CD14-positive monocyte (primary cell): ENCODE results near the gene PUM1. TPM values are rescaled to one million over a fixed set of nuclear protein-coding genes. Genes with fewer than 3 reads are reported as not detected.

Experiments used
- DNase-seq, 3 donors: peaks; one replicate each; pipeline ENCODE4 v3.0.0-alpha.2; 2011 to 2022
- H2AFZ ChIP-seq: 2 replicates; pipeline ENCODE4 v1.6.0; 2012; ENCODE audit warnings: mild to moderate bottlenecking, low read depth, low read length, inconsistent platforms; ENCODE audit not compliant: insufficient read depth, poor library complexity, severe bottlenecking
- H3K27ac ChIP-seq, 2 donors: 1 replicate in 1 of 2; 2 replicates in 1 of 2; pipeline ENCODE4 v1.5.1; 2012 to 2013; ENCODE audit warnings: low read length in 2 of 2, control low read depth in 1 of 2, inconsistent platforms in 1 of 2, low read depth in 1 of 2, mild to moderate bottlenecking in 1 of 2
- H3K27me3 ChIP-seq, 2 donors: one replicate each; pipeline versions ENCODE4 v1.6.0 to v1.6.1; 2011 to 2013; ENCODE audit warnings: low read length in 2 of 2; ENCODE audit not compliant: control insufficient read depth in 2 of 2, insufficient read depth in 2 of 2
- H3K36me3 ChIP-seq, 2 donors: replicated peaks in 1 of 2; 1 replicate in 1 of 2; 2 replicates in 1 of 2; pipeline versions ENCODE4 v1.5.1 to v1.6.1; 2012 to 2013; ENCODE audit warnings: low read length in 2 of 2, control low read depth in 1 of 2, inconsistent platforms in 1 of 2, mild to moderate bottlenecking in 1 of 2; ENCODE audit not compliant: insufficient read depth in 2 of 2, control insufficient read depth in 1 of 2
- H3K4me1 ChIP-seq, 2 donors: 1 replicate in 1 of 2; 2 replicates in 1 of 2; pipeline versions ENCODE4 v1.5.1 to v1.6.1; 2012 to 2013; ENCODE audit warnings: low read length in 2 of 2, control low read depth in 1 of 2, inconsistent platforms in 1 of 2, mild to moderate bottlenecking in 1 of 2, moderate library complexity in 1 of 2; ENCODE audit not compliant: insufficient read depth in 2 of 2, control insufficient read depth in 1 of 2
- H3K4me2 ChIP-seq: replicated peaks from 2 replicates; pipeline ENCODE3; 2012; ENCODE audit warnings: low read length, moderate library complexity, mild to moderate bottlenecking; ENCODE audit not compliant: poor library complexity, severe bottlenecking; ENCODE audit errors: extremely low read depth
- H3K4me3 ChIP-seq, 3 experiments: fragments of 200-600 bp in 1 of 3; sonication (generic) in 1 of 3; replicated peaks in 1 of 3; 1 replicate in 2 of 3; 2 replicates in 1 of 3; pipeline ENCODE4 v1.5.1; 2011 to 2013; ENCODE audit warnings: low read length in 3 of 3, mild to moderate bottlenecking in 3 of 3, control low read depth in 2 of 3, low read depth in 2 of 3, inconsistent platforms in 1 of 3, moderate library complexity in 1 of 3
- H3K79me2 ChIP-seq: 2 replicates; pipeline ENCODE4 v1.6.0; 2012; ENCODE audit warnings: mild to moderate bottlenecking, control low read depth, inconsistent platforms, low read length, moderate library complexity; ENCODE audit not compliant: insufficient read depth
- H3K9ac ChIP-seq: 2 replicates; pipeline ENCODE4 v1.6.0; 2017; ENCODE audit warnings: low read length, mild to moderate bottlenecking; ENCODE audit not compliant: insufficient read depth, poor library complexity, severe bottlenecking
- H3K9me3 ChIP-seq, 2 donors: replicated peaks in 1 of 2; 1 replicate in 1 of 2; 2 replicates in 1 of 2; pipeline versions ENCODE4 v1.5.1 to v1.6.1; 2012 to 2013; ENCODE audit warnings: low read length in 2 of 2, control low read depth in 1 of 2; ENCODE audit not compliant: control insufficient read depth in 1 of 2, insufficient read depth in 1 of 2
- H4K20me1 ChIP-seq: 2 replicates; pipeline ENCODE4 v1.6.0; 2012; ENCODE audit warnings: mild to moderate bottlenecking, low read length, control low read depth, moderate library complexity; ENCODE audit not compliant: insufficient read depth
- H3K27ac Mint-ChIP-seq, 7 donors: one replicate each; pipeline ENCODE4 v1.8.0; 2020; ENCODE audit warnings: mild to moderate bottlenecking in 7 of 7, mixed read lengths in 7 of 7, moderate library complexity in 6 of 7, inconsistent platforms in 2 of 7
- H3K27me3 Mint-ChIP-seq, 3 donors: one replicate each; pipeline ENCODE4 v1.8.0; 2021 to 2022; ENCODE audit warnings: low read depth in 3 of 3, mild to moderate bottlenecking in 3 of 3, mixed read lengths in 3 of 3, moderate library complexity in 3 of 3, inconsistent platforms in 1 of 3
- H3K36me3 Mint-ChIP-seq, 2 donors: one replicate each; pipeline ENCODE4 v1.8.0; 2020; ENCODE audit warnings: mixed read lengths in 2 of 2, inconsistent platforms in 1 of 2, mild to moderate bottlenecking in 1 of 2
- H3K4me1 Mint-ChIP-seq: one replicate; pipeline ENCODE4 v1.8.0; 2020; ENCODE audit warnings: mild to moderate bottlenecking, mixed read lengths
- H3K4me3 Mint-ChIP-seq, 2 donors: one replicate each; pipeline ENCODE4 v1.8.0; 2020; ENCODE audit warnings: mild to moderate bottlenecking in 2 of 2, mixed read lengths in 2 of 2, moderate library complexity in 1 of 2
- H3K9me3 Mint-ChIP-seq, 7 donors: one replicate each; pipeline ENCODE4 v1.8.0; 2020 to 2022; ENCODE audit warnings: mixed read lengths in 7 of 7, mild to moderate bottlenecking in 6 of 7, moderate library complexity in 6 of 7, inconsistent platforms in 2 of 7
- whole genome bisulfite sequencing: methylation state at CpG from one replicate; pipeline ENCODE4 v1.1.5; 2013; ENCODE audit warnings: missing lambda C conversion rate; ENCODE audit not compliant: insufficient coverage; 5-methylcytosine and 5-hydroxymethylcytosine counted together
- intact Hi-C, 2 donors: fragments of 100-400 bp; cut with micrococcal nuclease; formaldehyde crosslinking; loops; one replicate each; pipeline versions ENCODE4 v1.15.0 to v1.15.1; 2023
- polyA plus RNA-seq, 3 donors: library from polyadenylated mRNA; depleted of rRNA in 1 of 3; unstranded in 2 of 3; stranded (reverse) in 1 of 3; fragments of 300-500 nt in 2 of 3; fragments of >200 nt in 1 of 3; fragmentation: Illumina TruSeq in 2 of 3; gene quantifications; 1 replicate in 2 of 3; 2 replicates in 1 of 3; pipeline ENCODE4 v1.2.3, GENCODE V29; 2012 to 2021
- TF ChIP-seq, protein P1 (sequence below): fragments of 200-600 bp; IDR thresholded peaks from one replicate; pipeline ENCODE4 v1.8.0; 2022; ENCODE audit warnings: antibody characterized with exemption, mild to moderate bottlenecking

PUM1 gene
- polyA plus RNA-seq, 3 donors = 55.0 to 86.1 (median 62.4) TPM

DNA sequence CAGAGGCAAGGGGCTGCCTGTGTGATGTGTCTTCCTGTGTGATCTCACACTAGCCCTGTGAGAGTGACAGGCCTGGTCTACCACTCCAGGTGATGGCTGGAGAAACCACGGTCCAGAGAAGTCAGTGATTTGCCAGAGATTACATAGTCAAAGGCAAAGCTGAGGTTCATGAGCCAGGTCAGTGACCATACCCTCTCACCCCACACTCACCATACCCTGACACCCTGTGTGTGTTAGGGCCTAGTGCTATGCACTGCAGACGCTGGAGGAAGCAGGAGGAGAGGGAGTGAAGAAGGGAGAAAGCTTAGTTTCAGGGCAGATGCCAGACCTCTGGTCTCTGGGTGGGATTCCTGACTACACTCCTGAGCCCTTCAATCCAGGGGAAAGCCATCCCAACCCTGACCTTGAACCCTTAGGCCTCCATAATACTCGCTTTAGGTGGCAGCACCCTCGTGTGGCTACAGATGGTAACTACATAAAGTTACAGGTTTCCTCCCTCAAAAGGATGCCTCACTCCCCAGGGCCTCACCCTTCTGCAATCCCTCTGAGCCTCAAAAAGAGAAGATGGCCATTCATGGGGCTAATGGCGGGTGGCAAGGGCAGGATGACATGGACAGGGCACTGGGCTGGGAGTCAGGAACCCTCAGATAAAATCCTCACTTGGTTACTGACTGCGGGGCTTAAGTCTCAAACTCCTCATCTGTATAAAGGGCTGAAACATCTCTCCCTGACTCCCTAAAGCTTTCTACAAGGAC lies 136.2 kb downstream of the PUM1 start:
- H3K4me2 ChIP-seq = no peak overlapping the region
- H4K20me1 ChIP-seq = peaks cover 21% of the 10 kb centered on the region
- H3K9me3 Mint-ChIP-seq = no peaks in the 10 kb centered on the region
- peaks cover 30 to 34% of the 10 kb centered on the region in 2 donors for H3K36me3 Mint-ChIP-seq
- no peaks in the 10 kb centered on the region for H3K79me2 ChIP-seq
- TF ChIP-seq, protein P1, sequence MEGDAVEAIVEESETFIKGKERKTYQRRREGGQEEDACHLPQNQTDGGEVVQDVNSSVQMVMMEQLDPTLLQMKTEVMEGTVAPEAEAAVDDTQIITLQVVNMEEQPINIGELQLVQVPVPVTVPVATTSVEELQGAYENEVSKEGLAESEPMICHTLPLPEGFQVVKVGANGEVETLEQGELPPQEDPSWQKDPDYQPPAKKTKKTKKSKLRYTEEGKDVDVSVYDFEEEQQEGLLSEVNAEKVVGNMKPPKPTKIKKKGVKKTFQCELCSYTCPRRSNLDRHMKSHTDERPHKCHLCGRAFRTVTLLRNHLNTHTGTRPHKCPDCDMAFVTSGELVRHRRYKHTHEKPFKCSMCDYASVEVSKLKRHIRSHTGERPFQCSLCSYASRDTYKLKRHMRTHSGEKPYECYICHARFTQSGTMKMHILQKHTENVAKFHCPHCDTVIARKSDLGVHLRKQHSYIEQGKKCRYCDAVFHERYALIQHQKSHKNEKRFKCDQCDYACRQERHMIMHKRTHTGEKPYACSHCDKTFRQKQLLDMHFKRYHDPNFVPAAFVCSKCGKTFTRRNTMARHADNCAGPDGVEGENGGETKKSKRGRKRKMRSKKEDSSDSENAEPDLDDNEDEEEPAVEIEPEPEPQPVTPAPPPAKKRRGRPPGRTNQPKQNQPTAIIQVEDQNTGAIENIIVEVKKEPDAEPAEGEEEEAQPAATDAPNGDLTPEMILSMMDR = peak; percentile 91
- no peak overlapping the region for H2AFZ ChIP-seq
- H3K36me3 ChIP-seq = peaks cover 20 to 37% of the 10 kb centered on the region in 2 donors
- WGBS = 60% methylated on average over 3 of the region's 6 CpGs
- no peak overlapping the region for H3K27ac ChIP-seq
- no peaks in the 10 kb centered on the region for H3K9me3 ChIP-seq
- intact Hi-C loops = loop anchor here (1.0 to 5.0 kb wide), 4 partner anchors 127 to 207 kb away; partner anchors contain the start of gene MATN1 (in 1 of the 2)
- DNase-seq = peak; percentile 42 to 59 (median 54)
- peaks cover 2 to 4% (median 3%) of the 10 kb centered on the region in 3 donors for H3K27me3 Mint-ChIP-seq
- H3K27ac Mint-ChIP-seq = peak overlapping the region in 2 of 7 donors; percentile 26 to 30
- H3K4me1 Mint-ChIP-seq = peaks cover 8% of the 10 kb centered on the region
- peaks cover 6 to 8% of the 10 kb centered on the region in 2 donors for H3K4me1 ChIP-seq
- no peak overlapping the region for H3K4me3 Mint-ChIP-seq
- H3K9ac ChIP-seq = no peak overlapping the region
- no peaks in the 10 kb centered on the region for H3K27me3 ChIP-seq
- H3K4me3 ChIP-seq = no peak overlapping the region

DNA sequence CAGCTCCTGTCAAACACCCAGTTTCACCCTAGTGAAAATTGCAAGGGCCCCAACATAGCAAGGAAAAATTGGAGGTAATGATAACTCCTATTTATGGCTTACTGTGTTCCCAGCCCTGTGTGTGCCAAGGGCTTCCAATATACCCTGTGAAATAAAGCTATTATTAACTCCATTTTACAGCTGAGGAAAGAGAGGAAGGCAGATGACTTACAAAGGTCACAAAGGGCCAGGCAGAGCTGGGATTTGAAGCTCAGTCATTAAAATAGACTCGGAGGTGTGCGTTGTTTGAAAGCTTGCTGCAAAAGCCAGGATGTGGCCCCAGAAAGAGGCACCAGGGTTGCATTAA lies 136.8 kb downstream of the PUM1 start:
- Mint-ChIP-seq H3K27ac (peak overlapping the region in 1 of 7 donors; percentile 53), H3K27me3 (peaks cover 3 to 7% (median 6%) of the 10 kb centered on the region in 3 donors), H3K36me3 (peaks cover 24 to 28% of the 10 kb centered on the region in 2 donors), H3K4me3 (no peak overlapping the region), H3K9me3 (no peaks in the 10 kb centered on the region), H3K4me1 (peaks cover 8% of the 10 kb centered on the region)
- Histone ChIP-seq H3K4me1 (peaks cover 6 to 8% of the 10 kb centered on the region in 2 donors), H3K27ac (no peak overlapping the region), H3K4me2 (no peak overlapping the region), H4K20me1 (peaks cover 15% of the 10 kb centered on the region), H3K79me2 (no peaks in the 10 kb centered on the region), H3K27me3 (no peaks in the 10 kb centered on the region), H3K36me3 (peaks cover 14 to 32% of the 10 kb centered on the region in 2 donors), H3K9ac (no peak overlapping the region), H3K4me3 (no peak overlapping the region), H3K9me3 (no peaks in the 10 kb centered on the region), H2AFZ (no peak overlapping the region)
- no peak for DNase-seq
- TF ChIP-seq, protein P1 = no peak
- intact Hi-C loops = loop anchor here (1.0 to 5.0 kb wide), 4 partner anchors 126 to 206 kb away; partner anchors contain the start of gene MATN1 (in 1 of the 2)
- 100% methylated on average over 2 of the region's 2 CpGs for WGBS
